SJSA1 (cell line): ENCODE measurements around the gene PHACTR2. TPM values are rescaled to one million over a fixed set of nuclear protein-coding genes. Genes with fewer than 3 reads are reported as not detected.

Experiments used
- DNase-seq, 2 experiments: peaks; one replicate each; pipeline ENCODE4 v3.0.0-alpha.2; 2015 to 2020; ENCODE audit warnings: low spot score in 2 of 2, low read depth in 1 of 2
- H3K27ac ChIP-seq: fragments of 250-450 bp; sonication (Bioruptor Pico); 2 replicates; pipeline ENCODE4 v1.5.1; 2020; ENCODE audit warnings: mild to moderate bottlenecking, moderate library complexity
- H3K27me3 ChIP-seq: fragments of 250-450 bp; sonication (Bioruptor Pico); replicated peaks from 2 replicates; pipeline ENCODE4 v1.5.1; 2020; ENCODE audit warnings: mild to moderate bottlenecking, moderate library complexity
- H3K36me3 ChIP-seq: fragments of 250-450 bp; sonication (Bioruptor Pico); 2 replicates; pipeline ENCODE4 v1.5.1; 2020; ENCODE audit warnings: mild to moderate bottlenecking
- H3K4me1 ChIP-seq: fragments of 250-450 bp; sonication (Bioruptor Pico); replicated peaks from 2 replicates; pipeline ENCODE4 v1.6.1; 2021; ENCODE audit warnings: mild to moderate bottlenecking
- H3K4me3 ChIP-seq: fragments of 250-450 bp; sonication (Bioruptor Pico); 2 replicates; pipeline ENCODE4 v1.5.1; 2020; ENCODE audit warnings: mild to moderate bottlenecking
- H3K9me3 ChIP-seq: fragments of 250-450 bp; sonication (Bioruptor Pico); replicated peaks from 2 replicates; pipeline ENCODE4 v1.5.1; 2020; ENCODE audit warnings: mild to moderate bottlenecking
- total RNA-seq: library from RNA; depleted of rRNA; stranded (reverse); fragments of >200 nt; shearing (Covaris generic); gene quantifications from 2 replicates; pipeline ENCODE4 v1.2.3, GENCODE V29; 2014

The PHACTR2 gene
- total RNA-seq, 1 experiment from 2014 or later, result 75.1 TPM

DNA sequence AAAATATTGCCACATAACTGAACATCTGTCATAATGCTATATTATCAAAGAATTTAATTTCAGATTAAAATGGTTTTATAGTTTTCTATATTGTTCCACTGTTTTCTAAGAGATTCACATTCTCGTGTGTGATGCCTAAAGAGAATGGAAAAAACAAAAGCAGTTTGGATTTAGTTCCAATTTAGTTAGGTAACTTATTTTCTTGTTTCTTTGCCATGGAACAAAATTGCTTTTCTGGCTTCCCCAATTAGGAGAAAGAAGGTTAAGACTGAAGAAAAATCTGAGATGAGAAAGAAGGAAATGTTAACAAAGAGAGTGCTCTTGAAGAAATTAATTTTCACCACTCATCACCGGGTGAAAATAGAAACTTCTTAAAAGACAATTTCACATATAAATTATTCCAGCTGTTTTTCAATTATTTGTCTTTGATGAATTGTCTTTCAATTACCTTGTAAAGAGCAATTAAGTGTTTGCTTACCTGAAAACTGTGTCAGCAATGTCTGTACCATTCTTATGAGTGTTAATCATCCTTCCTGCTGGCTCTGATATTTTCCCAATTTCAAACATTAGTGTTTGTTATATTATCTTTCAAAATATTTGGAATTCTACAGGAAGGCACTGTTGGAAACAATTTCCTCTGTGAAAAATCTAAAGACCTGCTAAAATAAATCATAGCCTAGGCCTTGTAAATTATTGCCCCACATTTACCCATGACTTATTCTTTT lies 19.5 kb downstream of the PHACTR2 start:
- Histone ChIP-seq H3K4me1 (peaks cover 33% of the 10 kb centered on the region), H3K36me3 (no peaks in the 10 kb centered on the region), H3K27me3 (no peaks in the 10 kb centered on the region), H3K9me3 (no peaks in the 10 kb centered on the region), H3K27ac (no peak overlapping the region; the same call in 1 of the 2 replicates), H3K4me3 (no peak overlapping the region)
- no peak for DNase-seq

DNA sequence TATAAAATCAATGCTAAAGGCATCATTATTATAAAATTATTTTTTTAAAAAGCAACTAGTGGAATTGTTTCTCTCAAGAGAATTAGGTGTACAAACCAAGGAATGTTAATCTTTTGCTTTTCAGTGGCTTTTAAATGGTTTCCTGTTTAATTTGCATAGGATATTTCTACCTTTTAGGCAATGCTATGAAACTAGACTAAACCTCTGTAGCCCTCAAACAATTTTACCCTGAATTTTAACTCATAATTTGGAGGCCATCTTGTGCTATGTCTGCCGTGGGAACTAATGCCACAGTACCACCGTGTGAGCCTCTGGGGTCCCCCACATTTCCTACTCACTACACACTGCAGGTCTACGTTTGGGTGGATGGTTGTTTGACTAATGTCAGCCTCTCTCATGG lies 20.6 kb downstream of the PHACTR2 start:
- no peak overlapping the region for H3K27ac ChIP-seq
- H3K4me3 ChIP-seq, result no peak overlapping the region
- no peaks in the 10 kb centered on the region for H3K27me3 ChIP-seq
- no peak for DNase-seq
- H3K9me3 ChIP-seq, result no peaks in the 10 kb centered on the region
- no peaks in the 10 kb centered on the region for H3K36me3 ChIP-seq
- peaks cover 33% of the 10 kb centered on the region for H3K4me1 ChIP-seq

GRCh38 chr6:143698759-143699429 lies 21.1 kb downstream of the PHACTR2 start:
- no peak for DNase-seq
- Histone ChIP-seq H3K4me3 (no peak overlapping the region), H3K27me3 (no peaks in the 10 kb centered on the region), H3K9me3 (no peaks in the 10 kb centered on the region), H3K36me3 (no peaks in the 10 kb centered on the region), H3K27ac (no peak overlapping the region), H3K4me1 (peaks cover 33% of the 10 kb centered on the region)

GRCh38 chr6:143699430-143699825 lies 21.7 kb downstream of the PHACTR2 start:
- H3K27me3 ChIP-seq, result no peaks in the 10 kb centered on the region
- no peak for DNase-seq
- H3K4me1 ChIP-seq, result peaks cover 30% of the 10 kb centered on the region
- H3K9me3 ChIP-seq, result no peaks in the 10 kb centered on the region
- no peak overlapping the region for H3K27ac ChIP-seq
- H3K4me3 ChIP-seq, result no peak overlapping the region
- no peaks in the 10 kb centered on the region for H3K36me3 ChIP-seq

DNA sequence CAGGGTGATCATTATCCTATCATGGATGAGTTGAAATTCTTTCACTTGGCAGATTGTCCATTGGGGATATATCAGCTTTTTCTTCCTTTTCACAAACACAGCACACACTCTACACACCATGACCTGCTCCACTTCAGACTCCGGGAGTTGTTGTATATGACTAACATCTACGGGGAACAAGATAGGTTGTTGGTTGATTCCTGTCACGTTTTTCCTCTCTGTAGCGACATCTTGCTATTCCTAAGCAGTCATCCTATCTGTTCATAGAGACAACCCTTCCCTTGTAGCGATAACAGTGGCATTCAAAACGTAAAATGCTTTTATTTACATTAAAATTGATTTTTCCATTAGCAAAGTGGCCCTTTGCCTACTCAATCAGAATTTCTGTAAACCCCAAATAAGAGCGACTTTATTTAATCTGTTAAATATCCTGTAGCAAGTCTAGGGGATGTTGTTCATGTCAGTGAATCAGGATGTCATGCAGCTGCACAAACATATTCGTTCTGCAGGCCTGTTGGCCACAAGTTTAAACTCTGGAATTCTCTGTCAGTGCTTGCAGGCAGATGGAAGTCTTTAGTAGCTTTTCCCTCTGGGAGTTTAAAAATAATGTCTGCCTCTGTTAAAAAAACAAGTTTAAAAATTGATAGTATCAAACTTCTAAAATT lies 23.1 kb downstream of the PHACTR2 start:
- H3K4me1 ChIP-seq, result peaks cover 20% of the 10 kb centered on the region
- H3K36me3 ChIP-seq, result no peaks in the 10 kb centered on the region
- no peak overlapping the region for H3K4me3 ChIP-seq
- no peak for DNase-seq
- H3K27me3 ChIP-seq, result no peaks in the 10 kb centered on the region
- no peak overlapping the region for H3K27ac ChIP-seq
- H3K9me3 ChIP-seq, result no peaks in the 10 kb centered on the region

DNA sequence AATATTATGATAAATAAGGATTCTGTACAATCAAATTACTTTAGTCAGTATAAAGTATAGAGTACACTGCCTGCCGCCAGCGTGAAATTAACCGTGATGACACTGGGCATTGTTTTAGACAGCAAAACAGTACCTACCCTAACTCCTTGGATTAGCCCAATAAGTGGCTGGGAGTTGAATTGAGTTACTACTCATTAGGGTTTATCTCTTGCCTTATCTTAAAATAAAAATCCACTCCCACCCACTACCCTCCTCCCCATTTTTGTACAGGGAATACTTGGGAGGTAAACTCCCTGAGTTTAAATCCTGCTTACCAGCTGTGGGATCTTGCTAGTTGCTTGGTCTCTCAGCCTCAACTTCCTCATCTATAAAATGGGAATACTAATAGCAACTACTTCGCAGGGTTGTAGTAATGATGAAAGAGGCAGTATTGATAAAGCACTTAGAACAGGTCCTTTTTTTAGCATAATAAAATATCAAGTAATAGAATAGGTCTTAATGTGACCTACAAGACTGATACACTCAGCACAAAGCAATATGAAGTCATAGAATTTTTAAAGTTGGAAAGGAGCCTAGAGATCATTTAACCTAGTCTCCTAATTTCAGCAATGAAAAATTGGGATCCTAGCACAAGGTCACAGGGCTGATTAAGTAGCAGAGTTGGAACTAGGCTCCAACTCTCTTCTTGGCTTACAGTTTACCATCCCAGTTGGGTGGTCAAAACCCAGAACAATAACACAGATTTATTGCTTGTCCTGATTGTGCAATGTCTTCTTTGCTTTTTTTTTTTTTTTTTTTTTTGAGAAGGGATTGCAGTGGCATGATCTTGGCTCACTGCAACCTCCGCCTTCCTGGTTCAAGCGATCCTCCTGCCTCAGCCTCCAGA lies 23.8 kb downstream of the PHACTR2 start:
- Histone ChIP-seq H3K27me3 (no peaks in the 10 kb centered on the region), H3K4me3 (no peak overlapping the region), H3K9me3 (no peaks in the 10 kb centered on the region), H3K27ac (no peak overlapping the region), H3K4me1 (peaks cover 13% of the 10 kb centered on the region), H3K36me3 (peaks cover 6% of the 10 kb centered on the region; the same call in 1 of the 2 replicates)
- no peak for DNase-seq

DNA sequence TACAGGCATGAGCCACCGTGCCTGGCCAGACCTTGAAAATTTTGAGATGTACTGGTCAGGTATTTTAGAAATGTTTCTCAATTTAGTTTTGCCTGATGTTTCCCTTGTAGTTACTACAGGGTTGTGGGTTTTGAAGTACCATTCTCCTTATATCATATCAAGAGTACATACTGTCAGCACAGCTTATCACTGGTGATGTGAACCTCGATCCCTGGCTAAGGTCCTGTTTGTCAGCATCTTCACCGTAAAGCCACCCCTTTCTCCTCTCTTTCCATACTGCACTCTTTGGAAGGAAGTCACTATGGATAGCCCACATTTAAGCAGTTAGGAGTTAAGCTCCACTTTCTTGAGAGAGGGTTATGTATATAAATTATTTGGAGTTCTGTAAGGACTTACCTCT lies 27.8 kb downstream of the PHACTR2 start:
- H3K27ac ChIP-seq, result no peak overlapping the region
- DNase-seq, result no peak
- 0 out of 2 replicates have a peak, but pooled peaks cover 4% of the 10 kb centered on the region for H3K9me3 ChIP-seq
- H3K27me3 ChIP-seq, result no peaks in the 10 kb centered on the region
- H3K4me1 ChIP-seq, result no peaks in the 10 kb centered on the region; the same call in 1 of the 2 replicates
- no peak overlapping the region for H3K4me3 ChIP-seq
- peaks cover 9% of the 10 kb centered on the region; the same call in 1 of the 2 replicates for H3K36me3 ChIP-seq

DNA sequence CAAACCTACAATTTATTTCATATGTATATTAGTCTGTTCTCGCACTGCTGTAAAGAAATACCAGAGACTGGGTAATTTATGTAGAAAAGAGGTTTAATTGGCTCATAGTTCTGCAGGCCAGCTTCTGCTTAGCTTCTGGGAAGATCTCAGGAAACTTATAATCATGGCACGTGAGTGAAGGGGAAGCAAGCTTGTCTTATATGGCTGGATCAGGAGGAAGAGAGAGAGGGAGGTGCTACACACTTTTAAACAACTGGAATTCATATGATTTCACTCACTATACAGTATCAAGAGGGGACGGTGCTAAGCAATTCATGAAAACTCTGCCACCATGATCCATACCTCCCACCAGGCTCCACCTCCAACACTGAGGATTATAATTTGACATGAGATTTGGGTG lies 29.9 kb downstream of the PHACTR2 start:
- Histone ChIP-seq H3K36me3 (peaks cover 10% of the 10 kb centered on the region), H3K9me3 (0 out of 2 replicates have a peak, but pooled peaks cover 4% of the 10 kb centered on the region), H3K4me1 (no peaks in the 10 kb centered on the region), H3K27me3 (no peaks in the 10 kb centered on the region), H3K27ac (no peak overlapping the region), H3K4me3 (no peak overlapping the region)
- DNase-seq, result no peak

DNA sequence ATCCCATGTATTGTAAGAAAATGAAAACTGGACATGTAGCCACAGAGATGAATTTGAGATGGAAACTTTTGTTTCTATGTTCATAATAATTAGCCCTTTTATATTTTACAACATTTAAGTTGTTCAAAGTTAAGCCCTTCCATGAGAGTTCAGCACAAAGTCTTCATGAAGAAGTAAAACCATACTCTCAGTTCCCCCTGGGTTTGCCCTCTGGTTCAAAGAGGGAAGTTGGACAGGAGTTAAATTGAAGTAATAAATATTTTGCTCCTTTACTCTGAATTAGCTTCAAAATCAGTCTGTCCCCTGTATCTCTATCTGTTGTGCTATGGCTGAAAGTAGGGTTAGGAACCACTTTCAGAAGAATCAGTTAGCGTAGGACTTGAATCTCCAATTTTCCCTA lies 31.1 kb downstream of the PHACTR2 start:
- no peak overlapping the region for H3K4me3 ChIP-seq
- H3K9me3 ChIP-seq, result 0 out of 2 replicates have a peak, but pooled peaks cover 4% of the 10 kb centered on the region
- H3K27me3 ChIP-seq, result no peaks in the 10 kb centered on the region
- DNase-seq, result no peak
- peaks cover 18% of the 10 kb centered on the region for H3K36me3 ChIP-seq
- no peaks in the 10 kb centered on the region for H3K4me1 ChIP-seq
- no peak overlapping the region for H3K27ac ChIP-seq

DNA sequence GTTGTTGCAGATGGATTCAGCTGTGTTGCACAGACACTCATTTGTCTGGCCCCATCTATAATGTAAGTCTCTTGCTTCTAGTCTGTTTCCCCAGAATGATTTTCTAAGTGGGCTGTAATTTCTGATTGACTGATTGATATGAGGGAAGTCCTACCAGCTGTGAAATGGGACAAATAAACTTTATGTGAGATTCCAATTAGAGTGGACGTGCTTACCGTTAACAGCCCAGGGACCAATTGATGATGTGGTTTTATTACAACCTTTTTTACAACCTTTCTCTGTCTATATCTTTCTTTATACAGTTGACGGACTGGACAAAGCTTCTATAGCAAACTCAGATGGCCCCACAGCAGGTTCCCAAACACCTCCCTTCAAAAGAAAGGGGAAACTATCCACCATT lies 33.9 kb downstream of the PHACTR2 start:
- Histone ChIP-seq H3K9me3 (0 out of 2 replicates have a peak, but pooled peaks cover 4% of the 10 kb centered on the region), H3K27ac (no peak overlapping the region), H3K4me3 (no peak overlapping the region), H3K27me3 (no peaks in the 10 kb centered on the region), H3K4me1 (no peaks in the 10 kb centered on the region), H3K36me3 (peaks cover 28% of the 10 kb centered on the region)
- DNase-seq, result no peak

- DNase-seq, result no peak
- Histone ChIP-seq H3K4me3 (no peak overlapping the region), H3K27ac (no peak overlapping the region)
These were observed 40.7 kb downstream of the PHACTR2 start for GRCh38 chr6:143718472-143718871.

DNA sequence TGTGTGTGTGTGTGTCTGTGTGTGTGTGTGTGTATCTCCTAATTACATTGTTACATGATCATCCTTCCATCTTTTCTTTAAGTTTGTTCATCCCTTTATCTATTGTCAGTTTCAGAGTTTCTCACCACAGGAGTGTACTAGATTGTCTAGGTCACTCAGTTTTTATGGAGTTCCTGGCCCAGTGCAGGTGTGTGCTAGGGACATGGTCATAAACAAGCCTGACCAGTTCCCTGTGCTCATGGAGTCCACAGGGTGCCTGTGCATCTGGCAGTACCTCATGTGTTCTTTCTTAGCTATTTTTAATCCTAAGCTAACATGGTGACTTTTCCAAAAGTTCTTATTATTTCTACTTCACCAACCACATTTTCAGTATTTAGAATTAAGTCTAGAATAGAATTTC lies 43.9 kb downstream of the PHACTR2 start:
- DNase-seq, result no peak
- H3K4me1 ChIP-seq, result no peaks in the 10 kb centered on the region
- H3K4me3 ChIP-seq, result no peak overlapping the region
- H3K27ac ChIP-seq, result no peak overlapping the region
- no peaks in the 10 kb centered on the region; the same call in 1 of the 2 replicates for H3K9me3 ChIP-seq
- peaks cover 54% of the 10 kb centered on the region for H3K36me3 ChIP-seq
- no peaks in the 10 kb centered on the region for H3K27me3 ChIP-seq

More at GRCh38 chr6:143718472-143718871, 40.7 kb downstream of the PHACTR2 start:
- Histone ChIP-seq H3K9me3 (no peaks in the 10 kb centered on the region; the same call in 1 of the 2 replicates), H3K27me3 (no peaks in the 10 kb centered on the region), H3K4me1 (no peaks in the 10 kb centered on the region), H3K36me3 (peaks cover 58% of the 10 kb centered on the region)

- H3K27me3 ChIP-seq, result no peaks in the 10 kb centered on the region
- no peak for DNase-seq
- H3K27ac ChIP-seq, result no peak overlapping the region
- H3K4me1 ChIP-seq, result no peaks in the 10 kb centered on the region
- H3K4me3 ChIP-seq, result no peak overlapping the region
- H3K9me3 ChIP-seq, result no peaks in the 10 kb centered on the region; the same call in 1 of the 2 replicates
- peaks cover 47% of the 10 kb centered on the region for H3K36me3 ChIP-seq
These were observed 47.1 kb downstream of the PHACTR2 start for GRCh38 chr6:143724876-143725275.
